K562 (cell line): ENCODE results near the gene POMT2. TPM values are rescaled to one million over a fixed set of nuclear protein-coding genes. Genes with fewer than 3 reads are reported as not detected.
A peak's percentile ranks its signal among the peaks of the same experiment; 100 is the strongest.

ENCODE experiments used
- BACH1 ChIP-seq: fragments of 200-800 bp; sonication (Bioruptor generic); IDR thresholded peaks from 2 replicates; pipeline ENCODE4 v1.6.1; 2016; ENCODE audit warnings: missing genetic modification characterization, missing compliant biosample characterization
- DPF2 ChIP-seq: fragments of 450-650 bp; IDR thresholded peaks from 2 replicates; pipeline ENCODE4 v1.6.1; 2016
- FOXA3 ChIP-seq, 2 experiments: fragments of 450-650 bp in 1 of 2; sonication (generic) in 1 of 2; formaldehyde crosslinking; IDR thresholded peaks in 1 of 2; conservative IDR thresholded peaks in 1 of 2; 2 replicates each; pipeline versions ENCODE4 v1.4.0 to v1.8.0; 2020 to 2022; ENCODE audit warnings: mild to moderate bottlenecking in 2 of 2, missing genetic modification reagents in 1 of 2
- GABPB1 ChIP-seq: sonication (generic); formaldehyde crosslinking; IDR thresholded peaks from 2 replicates; pipeline ENCODE4 v1.8.0; 2022; ENCODE audit warnings: mild to moderate bottlenecking, missing genetic modification reagents
- GATAD2A ChIP-seq: fragments of 450-650 bp; IDR thresholded peaks from 2 replicates; pipeline ENCODE4 v1.6.1; 2017
- NFATC3 ChIP-seq: fragments of 450-650 bp; IDR thresholded peaks from 2 replicates; pipeline ENCODE4 v1.6.1; 2017; ENCODE audit warnings: mild to moderate bottlenecking
- NUFIP1 ChIP-seq: fragments of 450-650 bp; IDR thresholded peaks from 2 replicates; pipeline ENCODE4 v1.6.1; 2018; ENCODE audit not compliant: partially characterized antibody
- POLR3G ChIP-seq: IDR thresholded peaks from 2 replicates; pipeline ENCODE4 v1.6.1; 2011; ENCODE audit not compliant: insufficient read length, insufficient replicate concordance; ENCODE audit errors: extremely low read depth
- SMAD1 ChIP-seq: fragments of 150-350 bp; IDR thresholded peaks from 2 replicates; pipeline ENCODE4 v1.6.1; 2014; ENCODE audit warnings: low read length, low read depth; ENCODE audit not compliant: partially characterized antibody
- SMARCE1 ChIP-seq: fragments of 450-650 bp; IDR thresholded peaks from 2 replicates; pipeline ENCODE4 v1.7.1; 2016; ENCODE audit warnings: mild to moderate bottlenecking
- ZNF57 ChIP-seq: fragments of 450-650 bp; formaldehyde crosslinking; IDR thresholded peaks from 2 replicates; pipeline ENCODE4 v1.4.0; 2020; ENCODE audit warnings: mild to moderate bottlenecking, moderate library complexity
- ZNF707 ChIP-seq: fragments of 250-450 bp; sonication (Bioruptor Pico); conservative IDR thresholded peaks from 2 replicates; pipeline ENCODE4 v1.8.0; 2022; ENCODE audit warnings: inconsistent platforms, mild to moderate bottlenecking, moderate library complexity
- polyA plus RNA-seq, 8 experiments: library from polyadenylated mRNA; depleted of rRNA in 4 of 8; stranded (reverse) in 5 of 8; unstranded in 3 of 8; fragments of >200 nt; fragmentation: Nextera tagmentation in 2 of 8; fragmentation: Illumina TruSeq in 1 of 8; extraction: Ambion mirVana in 2 of 8; extraction: Trizol in 1 of 8; gene quantifications; 2 replicates each; pipeline versions ENCODE4 v1.2.1 to v1.2.3, GENCODE V29; 2011 to 2014; ENCODE audit warnings: inconsistent platforms in 1 of 8, missing spikeins in 1 of 8
- total RNA-seq, 7 experiments: library from RNA; depleted of rRNA in 6 of 7; stranded (reverse); fragments of >200 nt in 6 of 7; fragmentation: Illumina TruSeq in 2 of 7; extraction: Trizol in 2 of 7; gene quantifications; 2 replicates each; pipeline versions ENCODE4 v1.2.1 to v1.2.3, GENCODE V29; 2011 to 2021; ENCODE audit warnings: low replicate concordance in 1 of 7
- TF ChIP-seq, protein P1 (sequence below): fragments of 250-450 bp; sonication (Bioruptor Pico); IDR thresholded peaks from 2 replicates; pipeline ENCODE4 v1.4.0; 2020; ENCODE audit warnings: borderline replicate concordance
- TF ChIP-seq, protein P2 (sequence below), 2 experiments: IDR thresholded peaks; 2 replicates each; pipeline ENCODE4 v1.6.1; 2011; ENCODE audit warnings: borderline replicate concordance in 1 of 2, control low read depth in 1 of 2, low read depth in 1 of 2, low read length in 1 of 2, mild to moderate bottlenecking in 1 of 2, mixed read lengths in 1 of 2, moderate library complexity in 1 of 2; ENCODE audit not compliant: insufficient read depth in 1 of 2, insufficient read length in 1 of 2, poor library complexity in 1 of 2, severe bottlenecking in 1 of 2; ENCODE audit errors: extremely low read depth in 1 of 2
- TF ChIP-seq, protein P3 (sequence below): fragments of 450-650 bp; conservative IDR thresholded peaks from 2 replicates; pipeline ENCODE4 v1.6.1; 2016; ENCODE audit warnings: missing genetic modification characterization, low read depth, mild to moderate bottlenecking, missing compliant biosample characterization, moderate library complexity
- TF ChIP-seq, protein P4 (sequence below): IDR thresholded peaks from 2 replicates; pipeline ENCODE4 v1.6.1; 2012; ENCODE audit warnings: low read depth, low read length, improper control_type of control experiment, borderline replicate concordance
- TF ChIP-seq, protein P5 (sequence below): IDR thresholded peaks from 2 replicates; pipeline ENCODE4 v1.6.1; 2011; ENCODE audit warnings: borderline replicate concordance, low read depth, mild to moderate bottlenecking, moderate library complexity, low read length; ENCODE audit not compliant: insufficient read depth, poor library complexity, severe bottlenecking

POMT2 gene
- total and polyA plus RNA-seq, 9 of the 15 experiments (the other 6 are each of a cell fraction or from before 2014, with no cell fraction given) = 0.39 to 16.6 (median 7.8) TPM

DNA sequence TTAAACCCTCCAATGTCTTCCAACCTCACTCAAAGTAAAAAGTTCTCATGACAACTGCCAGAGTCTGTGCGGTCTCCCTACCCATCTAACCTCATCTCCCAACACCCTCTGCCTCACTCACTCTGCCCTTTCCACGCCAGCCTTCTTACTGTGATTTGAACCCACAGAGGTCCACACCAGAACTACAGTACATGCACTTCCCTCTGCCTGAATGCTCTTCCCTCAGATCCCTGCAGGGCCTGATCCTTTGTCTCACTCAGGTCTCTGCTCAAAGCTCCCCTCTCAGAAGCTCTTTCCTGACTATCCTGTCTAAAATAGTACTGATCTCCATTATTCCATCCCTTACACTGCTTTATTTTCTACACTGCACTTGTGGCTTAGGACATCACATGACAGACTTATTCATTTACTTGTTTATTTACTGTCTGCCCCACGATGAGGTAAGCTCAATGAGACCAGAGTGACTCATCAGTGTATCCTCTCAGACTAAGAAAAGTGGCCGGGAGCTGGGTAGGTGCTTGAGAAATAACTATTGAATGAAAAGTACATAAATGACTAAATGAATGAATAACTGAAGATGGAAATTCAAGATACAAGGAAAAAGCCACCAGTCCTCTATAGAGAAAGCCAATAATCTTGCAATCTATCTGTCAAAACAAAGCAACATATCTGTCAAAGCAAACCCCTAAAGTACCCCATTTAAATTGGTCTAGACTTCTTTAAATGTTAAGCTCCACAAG lies 17.1 kb downstream of the POMT2 start (continued):
- TF ChIP-seq, protein P1, sequence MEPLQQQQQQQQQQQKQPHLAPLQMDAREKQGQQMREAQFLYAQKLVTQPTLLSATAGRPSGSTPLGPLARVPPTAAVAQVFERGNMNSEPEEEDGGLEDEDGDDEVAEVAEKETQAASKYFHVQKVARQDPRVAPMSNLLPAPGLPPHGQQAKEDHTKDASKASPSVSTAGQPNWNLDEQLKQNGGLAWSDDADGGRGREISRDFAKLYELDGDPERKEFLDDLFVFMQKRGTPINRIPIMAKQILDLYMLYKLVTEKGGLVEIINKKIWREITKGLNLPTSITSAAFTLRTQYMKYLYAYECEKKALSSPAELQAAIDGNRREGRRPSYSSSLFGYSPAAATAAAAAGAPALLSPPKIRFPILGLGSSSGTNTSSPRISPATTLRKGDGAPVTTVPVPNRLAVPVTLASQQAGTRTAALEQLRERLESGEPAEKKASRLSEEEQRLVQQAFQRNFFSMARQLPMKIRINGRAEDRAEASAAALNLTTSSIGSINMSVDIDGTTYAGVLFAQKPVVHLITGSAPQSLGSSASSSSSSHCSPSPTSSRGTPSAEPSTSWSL (CRISPR knock-in tag) = no peak
- TF ChIP-seq GABPB1 (CRISPR knock-in tag) (no peak), SMARCE1 (peak; percentile 78; the same call in 1 of the 2 replicates), ZNF57 (no peak), DPF2 (0 out of 2 replicates have a peak, but pooled peaks have one; percentile 54), ZNF707 (CRISPR knock-in tag) (no peak), SMAD1 (no peak), FOXA3 (CRISPR knock-in tag; conservative IDR thresholded peaks at IDR 0.05 in 1 of 2, IDR thresholded peaks at IDR 0.05 in 1 of 2) (peak; percentile 80 to 84; a peak in 3 of 4 replicates), BACH1 (tag) (peak; percentile 21; the same call in 1 of the 2 replicates), NUFIP1 (no peak), POLR3G (no peak), NFATC3 (no peak), GATAD2A (no peak)
- TF ChIP-seq, protein P2, sequence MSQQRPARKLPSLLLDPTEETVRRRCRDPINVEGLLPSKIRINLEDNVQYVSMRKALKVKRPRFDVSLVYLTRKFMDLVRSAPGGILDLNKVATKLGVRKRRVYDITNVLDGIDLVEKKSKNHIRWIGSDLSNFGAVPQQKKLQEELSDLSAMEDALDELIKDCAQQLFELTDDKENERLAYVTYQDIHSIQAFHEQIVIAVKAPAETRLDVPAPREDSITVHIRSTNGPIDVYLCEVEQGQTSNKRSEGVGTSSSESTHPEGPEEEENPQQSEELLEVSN (IDR thresholded peaks at IDR 0.05; ENCODE audit: borderline replicate concordance in 1 of 2, extremely low read depth in 1 of 2, insufficient read depth in 1 of 2, insufficient read length in 1 of 2, low read depth in 1 of 2, low read length in 1 of 2, poor library complexity in 1 of 2, severe bottlenecking in 1 of 2) = no peak
- TF ChIP-seq, protein P3, sequence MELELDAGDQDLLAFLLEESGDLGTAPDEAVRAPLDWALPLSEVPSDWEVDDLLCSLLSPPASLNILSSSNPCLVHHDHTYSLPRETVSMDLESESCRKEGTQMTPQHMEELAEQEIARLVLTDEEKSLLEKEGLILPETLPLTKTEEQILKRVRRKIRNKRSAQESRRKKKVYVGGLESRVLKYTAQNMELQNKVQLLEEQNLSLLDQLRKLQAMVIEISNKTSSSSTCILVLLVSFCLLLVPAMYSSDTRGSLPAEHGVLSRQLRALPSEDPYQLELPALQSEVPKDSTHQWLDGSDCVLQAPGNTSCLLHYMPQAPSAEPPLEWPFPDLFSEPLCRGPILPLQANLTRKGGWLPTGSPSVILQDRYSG (tag) = no peak
- TF ChIP-seq, protein P4, sequence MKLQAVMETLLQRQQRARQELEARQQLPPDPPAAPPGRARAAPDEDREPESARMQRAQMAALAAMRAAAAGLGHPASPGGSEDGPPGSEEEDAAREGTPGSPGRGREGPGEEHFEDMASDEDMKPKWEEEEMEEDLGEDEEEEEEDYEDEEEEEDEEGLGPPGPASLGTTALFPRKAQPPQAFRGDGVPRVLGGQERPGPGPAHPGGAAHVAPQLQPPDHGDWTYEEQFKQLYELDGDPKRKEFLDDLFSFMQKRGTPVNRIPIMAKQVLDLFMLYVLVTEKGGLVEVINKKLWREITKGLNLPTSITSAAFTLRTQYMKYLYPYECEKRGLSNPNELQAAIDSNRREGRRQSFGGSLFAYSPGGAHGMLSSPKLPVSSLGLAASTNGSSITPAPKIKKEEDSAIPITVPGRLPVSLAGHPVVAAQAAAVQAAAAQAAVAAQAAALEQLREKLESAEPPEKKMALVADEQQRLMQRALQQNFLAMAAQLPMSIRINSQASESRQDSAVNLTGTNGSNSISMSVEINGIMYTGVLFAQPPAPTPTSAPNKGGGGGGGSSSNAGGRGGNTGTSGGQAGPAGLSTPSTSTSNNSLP = no peak
- TF ChIP-seq, protein P5, sequence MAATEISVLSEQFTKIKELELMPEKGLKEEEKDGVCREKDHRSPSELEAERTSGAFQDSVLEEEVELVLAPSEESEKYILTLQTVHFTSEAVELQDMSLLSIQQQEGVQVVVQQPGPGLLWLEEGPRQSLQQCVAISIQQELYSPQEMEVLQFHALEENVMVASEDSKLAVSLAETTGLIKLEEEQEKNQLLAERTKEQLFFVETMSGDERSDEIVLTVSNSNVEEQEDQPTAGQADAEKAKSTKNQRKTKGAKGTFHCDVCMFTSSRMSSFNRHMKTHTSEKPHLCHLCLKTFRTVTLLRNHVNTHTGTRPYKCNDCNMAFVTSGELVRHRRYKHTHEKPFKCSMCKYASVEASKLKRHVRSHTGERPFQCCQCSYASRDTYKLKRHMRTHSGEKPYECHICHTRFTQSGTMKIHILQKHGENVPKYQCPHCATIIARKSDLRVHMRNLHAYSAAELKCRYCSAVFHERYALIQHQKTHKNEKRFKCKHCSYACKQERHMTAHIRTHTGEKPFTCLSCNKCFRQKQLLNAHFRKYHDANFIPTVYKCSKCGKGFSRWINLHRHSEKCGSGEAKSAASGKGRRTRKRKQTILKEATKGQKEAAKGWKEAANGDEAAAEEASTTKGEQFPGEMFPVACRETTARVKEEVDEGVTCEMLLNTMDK = no peak
